Inflammatory macrophage treated with lipopolysaccharide for 4 hours (primary cell): ENCODE data around the gene PFKFB1.

Experiments used
- DNase-seq: peaks from one replicate; pipeline ENCODE4 v3.0.0-alpha.2; 2020

The PFKFB1 gene

GRCh38 chrX:54994099-54994498, at the start of gene PFKFB1:
Gene PFKFB1, minus strand, starts transcription at chrX:54994188. Its CDS starts 181 bp downstream, at chrX:54994007.
- DNase-seq: no peak

GRCh38 chrX:55041514-55041913, 47.5 kb upstream of the PFKFB1 start:
- no peak for DNase-seq

GRCh38 chrX:55039471-55039870, 45.5 kb upstream of the PFKFB1 start:
- DNase-seq: no peak

GRCh38 chrX:55033429-55033828, 39.4 kb upstream of the PFKFB1 start:
- no peak for DNase-seq

GRCh38 chrX:55030271-55031205, 36.5 kb upstream of the PFKFB1 start, which contains the start of gene ALAS2:
Gene ALAS2, minus strand, starts transcription at chrX:55030977. Its CDS starts 4,977 bp downstream, at chrX:55026000.
- no peak for DNase-seq

- no peak for DNase-seq
Measured at GRCh38 chrX:55029291-55029690, 35.3 kb upstream of the PFKFB1 start.

- DNase-seq: no peak
Measured at GRCh38 chrX:55028611-55029010, 34.6 kb upstream of the PFKFB1 start.

- no peak for DNase-seq
Measured at GRCh38 chrX:55028040-55028439, 34.1 kb upstream of the PFKFB1 start.

- no peak for DNase-seq
Measured at GRCh38 chrX:55026840-55027239, 32.9 kb upstream of the PFKFB1 start.

GRCh38 chrX:55026143-55026542, 32.2 kb upstream of the PFKFB1 start:
- no peak for DNase-seq

GRCh38 chrX:55014897-55015299, 20.9 kb upstream of the PFKFB1 start:
- no peak for DNase-seq

- DNase-seq: no peak
Measured at GRCh38 chrX:55011294-55011693, 17.3 kb upstream of the PFKFB1 start.

- DNase-seq: peak; percentile 58
Measured at GRCh38 chrX:55008571-55009358, 14.8 kb upstream of the PFKFB1 start.

- no peak for DNase-seq
Measured at GRCh38 chrX:55007656-55008055, 13.7 kb upstream of the PFKFB1 start.

- DNase-seq: no peak
Measured at GRCh38 chrX:55006827-55007621, 13.0 kb upstream of the PFKFB1 start.

- peak; percentile 69 for DNase-seq
Measured at GRCh38 chrX:55005256-55005655, 11.3 kb upstream of the PFKFB1 start.

- DNase-seq: no peak
Measured at GRCh38 chrX:55004231-55004630, 10.2 kb upstream of the PFKFB1 start.

GRCh38 chrX:54999717-55000598, 6.0 kb upstream of the PFKFB1 start, which contains the start of gene APEX2:
Gene APEX2, plus strand, starts transcription at chrX:55000363. Its CDS starts 60 bp downstream, at chrX:55000423.
- DNase-seq: peak; percentile 95

- no peak for DNase-seq
Measured at GRCh38 chrX:54995621-54996020, 1.6 kb upstream of the PFKFB1 start.

- peak; percentile 74 for DNase-seq
Measured at GRCh38 chrX:54994668-54995351, 822 bp upstream of the PFKFB1 start.
